Measurements from ENCODE around the gene OXCT2.
"Not testable (repeated sequence)": the region's sequence is repeated elsewhere in the genome, so short reads cannot be mapped to it uniquely, and the experiment has no call there.

The OXCT2 gene

GRCh38 chr1:39771022-39771532, at the start of gene OXCT2:
TSS of gene OXCT2 (minus strand) at chr1:39771348. CDS start at chr1:39771255, 93 bp downstream.
- DNase-seq (ENCODE audit: low spot score) = not testable (repeated sequence)

- DNase-seq (ENCODE audit: low spot score) = no peak
- no peak for TF ChIP-seq CTCF (IDR thresholded peaks at IDR 0.05; ENCODE audit: extremely low read depth, missing control alignments)
These were observed 48.1 kb upstream of the OXCT2 start for GRCh38 chr1:39819091-39819812.

GRCh38 chr1:39818482-39818881, 47.3 kb upstream of the OXCT2 start:
- DNase-seq (ENCODE audit: low spot score) = no peak
- TF ChIP-seq CTCF (IDR thresholded peaks at IDR 0.05; ENCODE audit: extremely low read depth, missing control alignments) = no peak

- DNase-seq (ENCODE audit: low spot score) = peak; percentile 87
These were observed 46.2 kb upstream of the OXCT2 start for GRCh38 chr1:39817091-39817932.

GRCh38 chr1:39816415-39817090, 45.4 kb upstream of the OXCT2 start:
- peak; percentile 83 for TF ChIP-seq CTCF (IDR thresholded peaks at IDR 0.05; ENCODE audit: extremely low read depth, missing control alignments)
- peak; percentile 82 for DNase-seq (ENCODE audit: low spot score)

GRCh38 chr1:39812913-39813312, 41.8 kb upstream of the OXCT2 start:
- no peak for TF ChIP-seq CTCF (IDR thresholded peaks at IDR 0.05; ENCODE audit: extremely low read depth, missing control alignments)
- no peak for DNase-seq (ENCODE audit: low spot score)

- TF ChIP-seq CTCF (IDR thresholded peaks at IDR 0.05; ENCODE audit: extremely low read depth, missing control alignments) = no peak
- DNase-seq (ENCODE audit: low spot score) = no peak
These were observed 37.8 kb upstream of the OXCT2 start for GRCh38 chr1:39808784-39809517.

All from GM20000 (cell line).